Activated CD4-positive, alpha-beta memory T cell treated with anti-CD3 and anti-CD28 coated beads, Interleukin-2, amount 10 ng/mL, durations not matched to agents 7 days and 5 days (primary cell): ENCODE data around the gene ZNF598. TPM values are rescaled to one million over a fixed set of nuclear protein-coding genes. Genes with fewer than 3 reads are reported as not detected.

Experiments
- CTCF ChIA-PET: fragments of 350-600 bp; sonication (Branson Sonifier 250); formaldehyde crosslinking; loops from one replicate; lab custom pipeline; 2021; ENCODE audit warnings: antibody characterized with exemption, inconsistent platforms; lab: Charles Lee
- POLR2A ChIA-PET: fragments of 350-600 bp; sonication (Branson Sonifier 250); formaldehyde crosslinking; loops from one replicate; lab custom pipeline; 2021; ENCODE audit warnings: antibody characterized with exemption; lab: Charles Lee
- DNase-seq: peaks from one replicate; pipeline ENCODE4 v3.0.0-alpha.2; 2020
- H3K27ac Mint-ChIP-seq: one replicate; pipeline ENCODE4 v1.8.0; 2021; ENCODE audit warnings: mild to moderate bottlenecking, mixed read lengths
- H3K27me3 Mint-ChIP-seq: one replicate; pipeline ENCODE4 v1.8.0; 2021; ENCODE audit warnings: mixed read lengths
- H3K36me3 Mint-ChIP-seq: one replicate; pipeline ENCODE4 v1.8.0; 2021; ENCODE audit warnings: low read depth, mixed read lengths
- H3K4me1 Mint-ChIP-seq: one replicate; pipeline ENCODE4 v1.8.0; 2021; ENCODE audit warnings: mixed read lengths
- H3K4me3 Mint-ChIP-seq: one replicate; pipeline ENCODE4 v1.8.0; 2021; ENCODE audit warnings: mild to moderate bottlenecking, mixed read lengths
- H3K9me3 Mint-ChIP-seq: one replicate; pipeline ENCODE4 v1.8.0; 2021; ENCODE audit warnings: mixed read lengths
- total RNA-seq, 2 experiments: library from RNA; stranded (reverse); gene quantifications; one replicate each; pipeline ENCODE4 v1.2.3, GENCODE V29; 2021

ZNF598 gene
- total RNA-seq, 2 experiments from 2014 or later, result 52.1 to 53.6 TPM

DNA sequence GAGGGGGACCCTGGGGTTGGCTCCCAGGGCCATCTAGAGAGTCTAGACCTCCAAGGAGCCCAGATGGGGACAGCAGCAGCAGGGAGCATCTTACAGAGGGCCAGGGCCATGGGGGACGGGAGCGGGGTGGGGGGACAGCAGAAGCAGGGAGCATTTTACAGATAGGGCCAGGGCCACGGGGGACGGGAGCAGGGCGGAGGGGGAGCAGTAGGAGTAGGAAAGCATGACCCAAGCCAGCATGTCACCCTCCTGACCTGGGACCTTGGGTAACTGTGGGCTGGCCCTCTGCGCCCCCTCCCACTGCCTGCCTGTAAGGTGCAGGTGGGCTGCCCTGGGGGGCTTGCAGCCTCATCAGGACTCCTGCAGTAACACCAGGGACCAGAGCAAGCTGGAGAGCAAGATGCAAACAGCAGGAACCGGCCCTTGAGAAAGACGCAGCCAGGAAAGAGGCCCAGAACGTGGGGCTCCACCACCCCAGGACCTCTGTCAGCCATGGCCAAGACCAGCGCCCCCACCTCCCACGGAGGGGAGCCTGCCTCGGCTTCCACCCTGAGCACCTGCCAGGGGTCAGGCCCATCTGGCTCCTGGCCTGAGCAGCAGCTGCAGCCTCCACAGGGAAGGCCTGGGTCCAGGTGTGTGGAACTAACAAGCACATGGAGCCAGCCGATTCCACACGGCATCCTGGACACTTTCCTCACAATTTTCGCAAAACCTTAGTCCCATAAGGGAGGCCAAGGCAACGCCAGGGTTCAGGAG, 2.4 kb downstream of the ZNF598 start:
- Mint-ChIP-seq H3K4me1 (peaks cover 51% of the 10 kb centered on the region), H3K4me3 (peak overlapping the region; percentile 81), H3K27ac (peak overlapping the region; percentile 86), H3K36me3 (peaks cover 18% of the 10 kb centered on the region), H3K27me3 (no peaks in the 10 kb centered on the region), H3K9me3 (no peaks in the 10 kb centered on the region)
- POLR2A ChIA-PET, result interaction anchor here (1.2 to 4.9 kb wide), 6 partner anchors 14 to 513 kb away, joined by 3 to 27 read pairs (median 15); partner anchors contain the start of genes AMDHD2, RPS2, SYNGR3 and TBL3
- DNase-seq, result no peak
- CTCF ChIA-PET, result interaction anchor here (0.7 to 2.6 kb wide), 2 partner anchors 132 to 133 kb away, joined by 3 to 12 read pairs; no protein-coding TSS in a partner anchor

DNA sequence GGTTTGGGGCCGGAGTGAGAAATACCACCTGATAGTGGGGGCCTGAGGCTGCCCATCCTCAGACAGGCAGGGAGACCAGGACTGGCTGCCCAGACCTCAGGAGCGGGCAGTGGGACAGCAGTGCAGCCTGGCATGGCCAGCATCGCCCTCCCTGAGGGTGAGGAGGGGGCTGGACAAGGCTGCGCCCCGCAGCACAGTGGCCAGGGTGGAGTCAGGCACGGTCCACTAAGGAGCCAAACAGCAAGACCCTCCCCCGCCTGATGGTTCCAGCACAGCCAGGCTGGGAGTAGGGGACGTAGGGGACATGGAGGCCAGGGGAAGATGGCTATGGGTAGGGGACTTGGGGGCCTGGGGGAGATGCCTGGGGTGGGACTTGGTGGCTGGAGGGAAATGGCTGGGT, 3.3 kb downstream of the ZNF598 start:
- CTCF ChIA-PET, result no interaction called here
- H3K9me3 Mint-ChIP-seq, result no peaks in the 10 kb centered on the region
- POLR2A ChIA-PET, result interaction anchor here (4.9 kb wide), 1 partner anchor 13 kb away, joined by 27 read pairs; no protein-coding TSS in a partner anchor

DNA sequence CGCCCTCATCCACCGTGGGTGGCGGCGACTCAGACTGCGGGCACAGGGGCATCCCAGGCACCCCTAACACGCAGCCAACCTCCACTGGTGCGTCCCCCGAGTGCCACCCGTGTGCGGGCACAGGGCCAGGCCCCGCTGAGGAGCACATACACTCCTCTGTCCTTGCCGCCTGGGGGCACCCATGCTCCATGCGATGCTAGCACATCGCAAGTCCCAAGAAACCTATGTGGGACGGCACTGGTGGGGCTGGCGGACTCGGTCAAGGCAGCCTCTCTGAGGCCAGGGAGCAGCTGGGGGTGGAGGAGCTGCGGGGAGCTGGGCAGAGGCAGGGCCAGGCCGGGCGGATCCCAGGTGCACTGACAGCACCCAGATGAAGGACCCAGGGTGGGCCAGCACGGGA, 4.0 kb downstream of the ZNF598 start:
- ChIA-PET POLR2A (interaction anchor here (2.3 to 4.9 kb wide), 2 partner anchors 13 to 41 kb away, joined by 9 to 27 read pairs; partner anchors contain the start of gene RPS2), CTCF (interaction anchor here (2.4 to 3.5 kb wide), 2 partner anchors 13 to 134 kb away, joined by 31 to 36 read pairs; no protein-coding TSS in a partner anchor)
- H3K4me3 Mint-ChIP-seq, result no peak overlapping the region
- no peaks in the 10 kb centered on the region for H3K27me3 Mint-ChIP-seq
- no peaks in the 10 kb centered on the region for H3K9me3 Mint-ChIP-seq
- DNase-seq, result no peak
- H3K4me1 Mint-ChIP-seq, result peaks cover 51% of the 10 kb centered on the region
- peaks cover 32% of the 10 kb centered on the region for H3K36me3 Mint-ChIP-seq
- no peak overlapping the region for H3K27ac Mint-ChIP-seq

More for the DNA sequence above, 3.3 kb downstream of the ZNF598 start:
- H3K27me3 Mint-ChIP-seq, result no peaks in the 10 kb centered on the region
- H3K4me3 Mint-ChIP-seq, result no peak overlapping the region
- H3K36me3 Mint-ChIP-seq, result peaks cover 25% of the 10 kb centered on the region
- peak overlapping the region; percentile 62 for H3K27ac Mint-ChIP-seq
- H3K4me1 Mint-ChIP-seq, result peaks cover 51% of the 10 kb centered on the region
- DNase-seq, result no peak

DNA sequence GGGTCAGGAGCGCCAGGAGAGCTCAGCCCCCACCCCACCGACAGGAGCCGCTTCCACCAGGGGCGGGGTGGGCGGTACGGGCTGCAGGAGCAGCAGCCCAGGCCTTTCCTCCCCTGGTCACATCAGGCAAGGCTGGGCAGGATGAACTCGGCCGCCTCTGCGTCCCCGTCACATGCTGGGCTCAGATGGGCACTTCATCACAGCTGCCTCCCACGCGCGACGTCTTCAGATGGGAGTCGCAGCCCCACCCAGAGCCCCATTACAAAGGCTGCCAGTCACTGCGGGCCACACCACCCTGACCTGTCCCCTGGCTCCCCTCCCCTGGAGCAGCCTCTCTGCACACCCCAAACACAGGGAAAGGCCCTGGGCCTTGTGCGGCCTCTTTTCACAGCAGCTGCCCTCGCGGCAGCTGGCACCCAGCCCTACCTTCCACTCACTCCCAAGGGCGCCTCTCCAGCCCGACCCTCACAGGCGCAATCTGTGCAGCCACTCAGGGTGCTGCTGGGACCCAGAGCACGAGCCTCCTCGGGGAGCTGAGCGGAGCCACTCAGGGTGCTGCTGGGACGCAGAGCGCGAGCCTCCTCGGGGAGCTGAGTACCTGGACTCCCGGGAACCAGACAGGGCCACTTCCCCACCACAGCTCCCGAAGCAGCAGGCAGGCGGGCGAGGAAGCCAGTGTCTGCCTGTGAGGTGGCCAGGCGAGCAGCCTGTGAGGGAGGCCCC, 4.7 kb downstream of the ZNF598 start:
- H3K36me3 Mint-ChIP-seq, result peaks cover 30% of the 10 kb centered on the region
- DNase-seq, result no peak
- H3K27ac Mint-ChIP-seq, result no peak overlapping the region
- ChIA-PET POLR2A (interaction anchor here (0.6 to 4.9 kb wide), 8 partner anchors 12 to 247 kb away, joined by 3 to 27 read pairs (median 6); partner anchors contain the start of genes ECI1, GFER, NTHL1 and RPS2), CTCF (interaction anchor here (1.1 to 3.5 kb wide), 7 partner anchors 12 to 264 kb away, joined by 3 to 36 read pairs (median 13); partner anchors contain the start of genes TBL3 and TRAF7)
- no peaks in the 10 kb centered on the region for H3K27me3 Mint-ChIP-seq
- no peak overlapping the region for H3K4me3 Mint-ChIP-seq
- no peaks in the 10 kb centered on the region for H3K9me3 Mint-ChIP-seq
- peaks cover 45% of the 10 kb centered on the region for H3K4me1 Mint-ChIP-seq

DNA sequence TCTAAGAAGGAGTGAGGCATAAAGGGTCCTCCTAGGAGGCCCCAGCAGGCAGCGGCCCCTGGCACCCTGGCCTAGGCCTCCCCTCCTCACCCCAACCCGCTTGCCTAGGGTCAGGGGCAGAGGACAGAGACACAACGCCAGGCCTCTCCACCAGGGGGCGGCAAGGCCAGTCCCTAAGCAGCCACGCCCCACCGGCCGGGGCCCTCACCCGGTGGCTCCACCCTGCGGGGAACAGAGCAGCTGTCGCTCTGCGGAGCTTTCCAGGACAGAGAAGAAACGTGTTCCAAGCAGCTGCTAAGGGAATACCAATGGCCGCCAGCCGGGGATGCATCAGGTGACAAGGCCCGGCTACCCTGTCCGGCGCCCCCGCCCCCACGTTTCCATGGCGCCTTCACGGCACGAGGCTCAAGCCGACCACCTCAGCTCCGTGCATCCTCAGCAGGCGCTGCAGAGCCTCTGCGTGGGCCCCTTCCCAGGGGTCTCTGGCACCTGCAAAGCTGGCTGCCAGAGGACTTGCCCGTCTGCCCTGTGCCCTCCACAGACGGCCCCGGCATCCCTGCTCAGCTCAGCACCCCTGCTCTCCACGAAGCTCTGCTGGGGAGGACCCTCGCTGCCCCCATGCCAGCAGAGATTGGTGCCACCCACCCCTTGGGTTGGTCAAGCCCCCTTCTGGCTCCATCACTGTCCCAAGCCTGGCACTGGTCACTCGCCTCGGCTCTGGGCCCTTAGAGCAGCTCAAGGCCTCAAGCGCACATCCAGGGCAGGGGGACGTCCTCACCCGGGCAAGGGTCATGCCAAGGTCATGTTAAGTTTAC, 5.6 kb downstream of the ZNF598 start:
- H3K4me3 Mint-ChIP-seq, result no peak overlapping the region
- ChIA-PET POLR2A (interaction anchor here (0.7 to 4.9 kb wide), 11 partner anchors 11 to 248 kb away, joined by 3 to 27 read pairs (median 5); partner anchors contain the start of genes ECI1, GFER, NTHL1 and RPS2), CTCF (interaction anchor here (0.6 to 3.5 kb wide), 24 partner anchors 9 to 794 kb away, joined by 3 to 36 read pairs (median 4); partner anchors contain the start of genes ECI1, MSRB1, NTHL1 and TBL3)
- no peak overlapping the region for H3K27ac Mint-ChIP-seq
- peaks cover 45% of the 10 kb centered on the region for H3K4me1 Mint-ChIP-seq
- H3K27me3 Mint-ChIP-seq, result no peaks in the 10 kb centered on the region
- H3K36me3 Mint-ChIP-seq, result peaks cover 30% of the 10 kb centered on the region
- H3K9me3 Mint-ChIP-seq, result no peaks in the 10 kb centered on the region
- peak; percentile 91 for DNase-seq

DNA sequence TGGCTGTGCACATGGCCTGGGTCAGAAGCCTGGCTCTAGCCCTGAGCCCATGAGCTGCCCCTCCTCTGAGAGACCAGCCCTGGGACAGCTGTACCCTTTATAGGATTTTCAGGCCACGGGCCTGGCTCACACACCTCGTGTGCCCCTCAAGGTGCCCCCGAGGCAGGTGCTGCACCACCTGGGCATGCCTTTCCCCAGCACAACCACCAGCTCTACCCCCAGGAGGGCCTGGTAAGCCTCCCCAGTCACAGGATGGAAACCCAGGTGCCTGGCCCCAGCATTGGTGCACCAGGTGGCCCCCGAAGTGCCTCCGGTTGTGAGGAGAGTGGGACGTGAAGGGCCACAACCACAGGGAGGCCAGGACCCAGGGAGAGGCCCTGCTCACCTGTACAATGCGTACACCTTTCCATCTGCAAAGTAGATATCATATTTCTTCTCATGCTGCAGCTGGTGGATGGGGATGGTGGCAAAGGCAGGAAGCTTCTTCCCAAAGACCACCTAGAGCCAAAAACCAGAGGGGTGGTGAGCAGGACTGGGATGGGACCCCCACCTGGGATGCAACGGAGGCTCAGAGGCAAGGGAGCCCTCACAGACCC, 6.3 kb downstream of the ZNF598 start:
- DNase-seq, result no peak
- CTCF ChIA-PET, result interaction anchor here (0.8 to 3.5 kb wide), 16 partner anchors 9 to 795 kb away, joined by 3 to 36 read pairs (median 6); partner anchors contain the start of genes ECI1, NTHL1, TRAF7 and TSC2
- no peak overlapping the region for H3K27ac Mint-ChIP-seq
- POLR2A ChIA-PET, result interaction anchor here (0.7 to 4.9 kb wide), 7 partner anchors 10 to 137 kb away, joined by 3 to 27 read pairs (median 5); partner anchors contain the start of genes NTHL1, RPS2, TBL3 and TSC2
- no peak overlapping the region for H3K4me3 Mint-ChIP-seq
- no peaks in the 10 kb centered on the region for H3K9me3 Mint-ChIP-seq
- no peaks in the 10 kb centered on the region for H3K27me3 Mint-ChIP-seq
- H3K36me3 Mint-ChIP-seq, result peaks cover 26% of the 10 kb centered on the region
- peaks cover 40% of the 10 kb centered on the region for H3K4me1 Mint-ChIP-seq

DNA sequence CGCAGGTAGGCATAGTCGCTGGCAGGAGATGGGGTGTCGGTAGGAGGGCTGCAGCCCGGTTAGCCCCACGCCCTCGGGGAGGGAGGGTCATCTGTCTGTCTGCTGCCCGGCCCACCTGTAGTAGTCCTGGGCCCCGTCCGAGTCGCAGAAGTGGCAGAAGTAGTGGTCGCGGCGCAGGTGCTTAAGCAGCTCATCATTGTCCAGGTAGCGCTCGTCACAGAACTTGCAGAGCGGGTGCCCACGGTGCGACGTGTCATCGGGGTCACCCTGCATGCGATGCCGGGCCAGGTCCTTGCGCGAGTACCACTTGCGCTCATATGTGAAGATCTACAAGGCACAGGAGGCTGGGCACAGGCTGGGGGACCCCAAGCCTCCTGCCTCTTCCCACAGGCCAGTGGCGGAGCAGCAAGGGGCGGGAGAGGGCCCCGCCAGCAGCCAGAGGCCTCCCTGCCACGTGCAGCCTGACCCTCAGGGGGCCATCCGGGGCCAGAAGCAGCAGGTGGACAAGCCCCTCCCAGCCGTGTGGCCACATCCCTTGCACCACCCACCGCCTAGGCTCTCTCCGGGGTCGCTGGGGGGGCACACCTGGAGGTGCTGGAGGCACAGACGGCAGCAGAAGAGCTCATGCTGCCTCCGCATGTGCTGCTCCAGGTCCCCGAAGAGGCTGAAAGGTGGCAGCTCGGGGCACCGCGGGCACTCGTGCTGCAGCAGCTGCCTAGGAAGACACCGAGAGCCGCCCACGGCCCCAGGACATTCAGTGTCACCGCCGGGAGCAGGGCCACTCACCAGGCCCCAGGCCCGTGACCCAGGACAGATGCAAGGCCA, 7.0 kb downstream of the ZNF598 start:
- no peak for DNase-seq
- Mint-ChIP-seq H3K4me1 (peaks cover 32% of the 10 kb centered on the region), H3K36me3 (peaks cover 28% of the 10 kb centered on the region), H3K9me3 (no peaks in the 10 kb centered on the region), H3K27ac (no peak overlapping the region), H3K27me3 (no peaks in the 10 kb centered on the region), H3K4me3 (no peak overlapping the region)
- ChIA-PET CTCF (interaction anchor here (1.3 to 3.5 kb wide), 7 partner anchors 10 to 153 kb away, joined by 3 to 36 read pairs (median 10); partner anchors contain the start of gene TRAF7), POLR2A (interaction anchor here (1.3 to 4.9 kb wide), 3 partner anchors 10 to 138 kb away, joined by 4 to 27 read pairs (median 5); no protein-coding TSS in a partner anchor)

DNA sequence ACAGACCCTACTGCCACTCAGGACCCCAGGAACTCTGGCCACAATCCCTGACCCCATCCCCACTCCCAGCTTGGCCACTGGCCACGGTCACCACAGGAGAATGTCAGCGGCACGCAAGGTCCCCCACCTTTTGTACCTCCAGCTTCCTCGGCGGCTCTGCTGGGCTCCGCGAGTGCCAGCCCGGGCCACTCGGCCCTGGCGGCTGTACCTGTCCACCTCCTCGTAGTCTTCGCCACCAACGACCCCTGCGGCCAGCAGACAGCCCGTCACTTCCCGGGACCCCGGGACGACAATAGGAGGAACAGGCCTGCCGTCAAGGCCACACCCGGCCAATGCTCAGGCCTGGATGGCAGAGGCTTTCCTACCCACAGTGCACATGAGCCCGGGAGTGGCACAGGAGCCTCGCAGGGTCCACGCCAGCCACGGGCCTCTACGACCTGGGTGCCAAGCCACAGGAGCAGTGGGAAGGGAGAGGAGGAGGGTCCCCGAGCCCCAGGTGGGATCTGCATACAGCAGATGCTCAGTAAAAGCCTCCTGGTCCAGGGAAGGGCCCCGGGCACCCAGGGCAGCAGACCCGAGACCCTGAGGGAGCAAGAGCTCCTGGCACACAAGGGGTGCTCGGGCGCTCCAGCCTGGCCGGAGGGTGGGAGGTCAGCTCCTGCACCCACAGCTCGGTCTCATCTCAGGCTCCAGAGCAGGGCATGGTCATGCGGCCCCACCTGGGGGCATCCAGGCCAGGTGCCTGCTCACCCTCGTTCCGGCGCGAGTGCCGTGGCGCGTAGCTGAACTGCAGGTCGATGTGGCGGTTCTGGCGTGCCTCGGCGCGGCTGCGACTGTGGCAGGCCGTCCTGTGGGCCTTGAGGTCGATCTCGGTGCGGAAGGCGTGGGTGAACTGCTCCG, 7.9 kb downstream of the ZNF598 start:
- peaks cover 28% of the 10 kb centered on the region for H3K36me3 Mint-ChIP-seq
- ChIA-PET POLR2A (interaction anchor here (1.5 kb wide), 1 partner anchor 21 kb away, joined by 4 read pairs; no protein-coding TSS in a partner anchor), CTCF (interaction anchor here (0.6 to 1.3 kb wide), 2 partner anchors 103 to 139 kb away, joined by 3 to 4 read pairs; no protein-coding TSS in a partner anchor)
- no peak overlapping the region for H3K27ac Mint-ChIP-seq
- no peak for DNase-seq
- peaks cover 23% of the 10 kb centered on the region for H3K4me1 Mint-ChIP-seq
- H3K4me3 Mint-ChIP-seq, result no peak overlapping the region
- H3K27me3 Mint-ChIP-seq, result no peaks in the 10 kb centered on the region
- H3K9me3 Mint-ChIP-seq, result no peaks in the 10 kb centered on the region

DNA sequence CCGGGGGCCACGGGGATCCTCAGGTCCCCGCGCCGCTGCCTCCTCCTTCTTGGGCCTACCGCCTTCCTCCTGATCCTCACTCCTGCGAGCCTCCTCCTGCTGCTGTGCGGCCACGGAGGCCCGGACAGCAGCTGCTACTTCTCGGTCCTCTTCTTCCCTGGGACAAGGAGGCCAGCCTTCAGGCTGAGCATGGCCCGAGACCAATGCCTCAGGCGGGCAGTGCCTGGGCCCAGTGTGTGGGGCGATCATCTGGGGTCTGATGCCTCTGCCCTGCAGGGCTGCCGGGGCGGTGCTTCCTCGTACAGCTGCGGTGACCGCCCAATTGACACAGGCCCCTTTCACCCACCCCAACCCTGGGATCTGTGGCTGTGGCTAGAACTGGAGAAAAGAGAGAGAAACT, 8.6 kb downstream of the ZNF598 start:
- DNase-seq, result no peak
- H3K4me1 Mint-ChIP-seq, result peaks cover 17% of the 10 kb centered on the region
- CTCF ChIA-PET, result interaction anchor here (1.3 kb wide), 1 partner anchor 139 kb away, joined by 3 read pairs; no protein-coding TSS in a partner anchor
- H3K27ac Mint-ChIP-seq, result no peak overlapping the region
- H3K9me3 Mint-ChIP-seq, result no peaks in the 10 kb centered on the region
- peaks cover 29% of the 10 kb centered on the region for H3K36me3 Mint-ChIP-seq
- no peaks in the 10 kb centered on the region for H3K27me3 Mint-ChIP-seq
- POLR2A ChIA-PET, result interaction anchor here (1.4 to 1.5 kb wide), 2 partner anchors 8 to 22 kb away, joined by 4 read pairs; no protein-coding TSS in a partner anchor
- no peak overlapping the region for H3K4me3 Mint-ChIP-seq
